Nephron progenitor cell (in vitro differentiated cells): ENCODE measurements around the gene ZNF319.

Source experiments
- DNase-seq: peaks from one replicate; pipeline ENCODE4 v3.0.0; 2021
- H3K27ac Mint-ChIP-seq: 2 replicates; pipeline ENCODE4 v1.8.0; 2021; ENCODE audit warnings: mild to moderate bottlenecking, moderate library complexity, mixed read lengths
- H3K27me3 Mint-ChIP-seq: 2 replicates; pipeline ENCODE4 v1.8.0; 2021; ENCODE audit warnings: mild to moderate bottlenecking, low read depth, mixed read lengths; ENCODE audit not compliant: poor library complexity
- H3K36me3 Mint-ChIP-seq: 2 replicates; pipeline ENCODE4 v1.8.0; 2021; ENCODE audit warnings: low read depth, mixed read lengths
- H3K4me1 Mint-ChIP-seq: 2 replicates; pipeline ENCODE4 v1.8.0; 2021; ENCODE audit warnings: mixed read lengths
- H3K4me3 Mint-ChIP-seq: 2 replicates; pipeline ENCODE4 v1.8.0; 2021; ENCODE audit warnings: mild to moderate bottlenecking, moderate library complexity, mixed read lengths
- H3K9me3 Mint-ChIP-seq: 2 replicates; pipeline ENCODE4 v1.8.0; 2021; ENCODE audit warnings: mild to moderate bottlenecking, moderate library complexity, mixed read lengths
- TF ChIP-seq, protein P1 (sequence below): fragments of 200-600 bp; sonication (generic); IDR thresholded peaks from 2 replicates; pipeline ENCODE4 v1.5.0; 2021; ENCODE audit warnings: antibody characterized with exemption

The ZNF319 gene

DNA sequence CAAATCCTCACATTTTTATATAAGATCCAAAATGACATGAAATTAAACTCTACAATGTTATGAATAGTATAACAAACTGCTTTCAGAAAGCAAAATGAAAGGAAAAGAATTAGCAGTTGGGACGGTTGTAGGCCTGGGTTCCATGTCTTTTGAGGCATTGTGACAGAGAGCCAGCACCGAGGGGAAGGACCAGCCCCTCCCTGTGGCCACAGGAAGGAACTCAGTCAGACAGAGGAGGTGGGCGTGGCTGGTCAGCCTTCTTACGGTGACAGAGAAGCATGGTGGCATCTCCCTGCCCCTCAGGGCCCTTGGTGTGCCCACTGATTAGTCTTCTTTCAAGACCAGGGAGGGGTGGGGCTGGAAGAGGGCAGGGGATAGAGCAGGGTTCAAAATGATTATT is 5.7 kb downstream of the ZNF319 start:
- no peak overlapping the region for H3K27ac Mint-ChIP-seq
- H3K4me3 Mint-ChIP-seq, result no peak overlapping the region
- H3K27me3 Mint-ChIP-seq, result peaks cover 3% of the 10 kb centered on the region
- peaks cover 4% of the 10 kb centered on the region for H3K36me3 Mint-ChIP-seq
- no peaks in the 10 kb centered on the region for H3K9me3 Mint-ChIP-seq
- TF ChIP-seq, protein P1, sequence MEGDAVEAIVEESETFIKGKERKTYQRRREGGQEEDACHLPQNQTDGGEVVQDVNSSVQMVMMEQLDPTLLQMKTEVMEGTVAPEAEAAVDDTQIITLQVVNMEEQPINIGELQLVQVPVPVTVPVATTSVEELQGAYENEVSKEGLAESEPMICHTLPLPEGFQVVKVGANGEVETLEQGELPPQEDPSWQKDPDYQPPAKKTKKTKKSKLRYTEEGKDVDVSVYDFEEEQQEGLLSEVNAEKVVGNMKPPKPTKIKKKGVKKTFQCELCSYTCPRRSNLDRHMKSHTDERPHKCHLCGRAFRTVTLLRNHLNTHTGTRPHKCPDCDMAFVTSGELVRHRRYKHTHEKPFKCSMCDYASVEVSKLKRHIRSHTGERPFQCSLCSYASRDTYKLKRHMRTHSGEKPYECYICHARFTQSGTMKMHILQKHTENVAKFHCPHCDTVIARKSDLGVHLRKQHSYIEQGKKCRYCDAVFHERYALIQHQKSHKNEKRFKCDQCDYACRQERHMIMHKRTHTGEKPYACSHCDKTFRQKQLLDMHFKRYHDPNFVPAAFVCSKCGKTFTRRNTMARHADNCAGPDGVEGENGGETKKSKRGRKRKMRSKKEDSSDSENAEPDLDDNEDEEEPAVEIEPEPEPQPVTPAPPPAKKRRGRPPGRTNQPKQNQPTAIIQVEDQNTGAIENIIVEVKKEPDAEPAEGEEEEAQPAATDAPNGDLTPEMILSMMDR, result peak; percentile 33
- DNase-seq, result peak; percentile 57
- H3K4me1 Mint-ChIP-seq, result peaks cover 16% of the 10 kb centered on the region

DNA sequence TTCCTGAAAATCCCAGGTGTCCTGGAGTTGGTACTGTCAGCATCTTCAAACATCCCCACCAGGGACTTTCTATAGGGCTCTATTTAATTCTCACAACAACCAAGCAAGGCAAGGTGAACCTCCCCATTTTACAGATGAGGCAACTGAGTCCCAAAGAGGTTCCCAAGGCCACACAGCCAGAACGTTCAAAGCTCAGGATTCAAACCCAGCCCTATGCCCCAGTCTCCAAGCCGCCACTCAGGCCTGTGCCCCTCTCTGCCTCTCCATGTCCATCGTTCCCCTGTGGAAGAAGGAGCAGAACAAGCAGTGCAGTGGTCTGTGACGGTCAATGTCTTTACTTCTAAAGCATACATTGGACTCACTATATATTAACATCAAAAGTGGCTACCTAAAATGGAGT is 6.1 kb downstream of the ZNF319 start:
- H3K27me3 Mint-ChIP-seq, result peaks cover 3% of the 10 kb centered on the region
- no peak for DNase-seq
- no peaks in the 10 kb centered on the region for H3K9me3 Mint-ChIP-seq
- H3K36me3 Mint-ChIP-seq, result peaks cover 4% of the 10 kb centered on the region
- no peak overlapping the region for H3K4me3 Mint-ChIP-seq
- no peak overlapping the region for H3K27ac Mint-ChIP-seq
- TF ChIP-seq, protein P1, result no peak
- peaks cover 14% of the 10 kb centered on the region for H3K4me1 Mint-ChIP-seq

DNA sequence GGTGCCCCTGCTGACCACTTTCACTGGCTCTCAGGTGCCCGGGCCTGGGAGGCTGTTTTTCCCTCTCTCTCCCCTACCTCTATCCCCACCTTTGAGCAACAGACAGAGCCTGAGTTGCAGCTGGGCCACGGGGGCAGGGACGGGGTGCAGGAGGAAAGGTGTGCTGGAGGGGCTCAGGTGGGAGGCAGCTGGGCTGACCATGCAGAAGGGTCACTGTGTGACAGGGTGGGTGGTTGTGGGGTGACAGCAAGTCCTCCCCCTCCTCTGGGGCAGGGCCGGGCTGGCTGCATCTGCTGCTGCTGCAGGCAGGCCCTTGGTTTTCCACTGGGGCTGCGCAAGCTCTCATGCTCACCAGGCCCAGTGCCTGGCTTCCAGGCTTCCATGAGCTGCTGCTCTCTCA is 6.6 kb downstream of the ZNF319 start:
- H3K27ac Mint-ChIP-seq, result no peak overlapping the region
- TF ChIP-seq, protein P1, result no peak
- peaks cover 1% of the 10 kb centered on the region for H3K27me3 Mint-ChIP-seq
- DNase-seq, result no peak
- H3K36me3 Mint-ChIP-seq, result peaks cover 4% of the 10 kb centered on the region
- H3K4me1 Mint-ChIP-seq, result peaks cover 10% of the 10 kb centered on the region
- no peaks in the 10 kb centered on the region for H3K9me3 Mint-ChIP-seq
- H3K4me3 Mint-ChIP-seq, result no peak overlapping the region

DNA sequence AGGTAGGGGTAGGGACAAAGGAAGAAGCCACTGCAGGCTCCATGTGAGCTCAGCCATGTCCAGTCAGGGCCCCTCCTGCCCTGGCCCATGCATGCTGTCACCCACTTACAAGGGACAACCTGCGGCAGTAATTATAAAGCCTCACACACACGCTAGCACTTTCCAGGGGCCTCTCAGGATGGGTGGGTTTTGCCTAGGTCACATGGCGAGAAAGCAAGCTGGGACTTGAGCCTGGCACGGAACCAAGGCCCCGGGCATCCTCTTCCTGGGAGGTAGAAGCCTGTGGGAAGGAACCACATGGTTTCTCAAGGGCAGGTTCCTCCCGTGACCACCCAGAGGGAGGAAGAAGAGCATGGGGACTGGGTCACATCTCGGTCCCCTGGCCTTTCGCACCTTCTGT is 7.0 kb downstream of the ZNF319 start:
- no peak overlapping the region for H3K27ac Mint-ChIP-seq
- TF ChIP-seq, protein P1, result no peak
- no peak for DNase-seq

GRCh38 chr16:57992084-57992483 is 8.4 kb downstream of the ZNF319 start:
- Mint-ChIP-seq H3K27me3 (peaks cover 13% of the 10 kb centered on the region), H3K36me3 (peaks cover under 1% of the 10 kb centered on the region), H3K27ac (no peak overlapping the region), H3K9me3 (no peaks in the 10 kb centered on the region), H3K4me1 (no peaks in the 10 kb centered on the region), H3K4me3 (no peak overlapping the region)
- no peak for DNase-seq
- TF ChIP-seq, protein P1, result no peak

More for the DNA sequence above, 7.0 kb downstream of the ZNF319 start:
- H3K27me3 Mint-ChIP-seq, result peaks cover 3% of the 10 kb centered on the region
- peaks cover 5% of the 10 kb centered on the region for H3K4me1 Mint-ChIP-seq
- H3K9me3 Mint-ChIP-seq, result no peaks in the 10 kb centered on the region
- H3K4me3 Mint-ChIP-seq, result no peak overlapping the region
- H3K36me3 Mint-ChIP-seq, result peaks cover 4% of the 10 kb centered on the region

- no peak overlapping the region for H3K27ac Mint-ChIP-seq
- H3K4me1 Mint-ChIP-seq, result no peaks in the 10 kb centered on the region
- H3K9me3 Mint-ChIP-seq, result no peaks in the 10 kb centered on the region
- H3K36me3 Mint-ChIP-seq, result no peaks in the 10 kb centered on the region
- peaks cover 18% of the 10 kb centered on the region for H3K27me3 Mint-ChIP-seq
- H3K4me3 Mint-ChIP-seq, result no peak overlapping the region
- DNase-seq, result no peak
- TF ChIP-seq, protein P1, result no peak
These were observed 8.9 kb downstream of the ZNF319 start for GRCh38 chr16:57991551-57992059.
